Dedifferentiated amniotic fluid mesenchymal stem cell (primary cell): ENCODE measurements around the gene PAPOLA.
"Not testable (repeated sequence)": the region's sequence is repeated elsewhere in the genome, so short reads cannot be mapped to it uniquely, and the experiment has no call there.

ENCODE experiments used
- DNase-seq: peaks from one replicate; pipeline ENCODE4 v3.0.0-alpha.2; 2016; ENCODE audit errors: extremely low spot score

PAPOLA gene

GRCh38 chr14:96501740-96502620, at the start of gene PAPOLA:
Gene PAPOLA (plus strand): TSS chr14:96502382. CDS start chr14:96502593, 211 bp downstream.
- peak; percentile 91 for DNase-seq

GRCh38 chr14:96452684-96453083, 49.5 kb upstream of the PAPOLA start:
- no peak for DNase-seq

GRCh38 chr14:96455588-96455987, 46.6 kb upstream of the PAPOLA start:
- no peak for DNase-seq

GRCh38 chr14:96459851-96460250, 42.3 kb upstream of the PAPOLA start:
- no peak for DNase-seq

GRCh38 chr14:96461950-96462798, 40.0 kb upstream of the PAPOLA start:
- DNase-seq: no peak

- DNase-seq: no peak
Measured at GRCh38 chr14:96464136-96464535, 38.0 kb upstream of the PAPOLA start.

GRCh38 chr14:96466918-96467317, 35.3 kb upstream of the PAPOLA start:
- no peak for DNase-seq

GRCh38 chr14:96470331-96470730, 31.9 kb upstream of the PAPOLA start:
- no peak for DNase-seq

- not testable (repeated sequence) for DNase-seq
Measured at GRCh38 chr14:96470967-96471366, 31.2 kb upstream of the PAPOLA start.

GRCh38 chr14:96478119-96478518, 24.1 kb upstream of the PAPOLA start:
- DNase-seq: no peak

GRCh38 chr14:96479435-96480146, 22.6 kb upstream of the PAPOLA start:
- DNase-seq: no peak

- no peak for DNase-seq
Measured at GRCh38 chr14:96481731-96482314, 20.4 kb upstream of the PAPOLA start.

GRCh38 chr14:96482986-96483385, 19.2 kb upstream of the PAPOLA start:
- no peak for DNase-seq

GRCh38 chr14:96484399-96484798, 17.8 kb upstream of the PAPOLA start:
- no peak for DNase-seq

GRCh38 chr14:96486705-96487104, 15.5 kb upstream of the PAPOLA start:
- no peak for DNase-seq

- DNase-seq: no peak
Measured at GRCh38 chr14:96489327-96489726, 12.9 kb upstream of the PAPOLA start.

- no peak for DNase-seq
Measured at GRCh38 chr14:96493178-96493577, 9.0 kb upstream of the PAPOLA start.

GRCh38 chr14:96494331-96494730, 7.9 kb upstream of the PAPOLA start:
- DNase-seq: no peak

- DNase-seq: no peak
Measured at GRCh38 chr14:96497087-96497486, 5.1 kb upstream of the PAPOLA start.

GRCh38 chr14:96497586-96497985, 4.6 kb upstream of the PAPOLA start:
- DNase-seq: no peak

- no peak for DNase-seq
Measured at GRCh38 chr14:96501217-96501739, 904 bp upstream of the PAPOLA start.
